K562 (cell line): ENCODE results near the gene PLEKHG1. TPM values are rescaled to one million over a fixed set of nuclear protein-coding genes. Genes with fewer than 3 reads are reported as not detected.
A peak's percentile ranks its signal among the peaks of the same experiment; 100 is the strongest.

ENCODE experiments used
- ATAC-seq: fragments of 200-7000 bp; cut with Tn5 transposase; 3 replicates; pipeline ENCODE4 v1.9.1; 2020; ENCODE audit warnings: moderate library complexity
- BruUV-seq: library from RNA; stranded (reverse); fragments of 400-500 nt; replicated peaks from 2 replicates; lab custom pipeline; 2021; lab: Mats Ljungman, UMichigan
- CTCF ChIA-PET: fragments of 300-600 bp; formaldehyde crosslinking; extraction: SDS; loops from one replicate; lab custom pipeline; 2021; ENCODE audit warnings: low intra/inter-chr PET ratio; lab: Yijun Ruan, JAX
- POLR2A ChIA-PET: fragments of 300-600, 350-650 bp; sonication (Branson Sonifier 250); formaldehyde crosslinking; extraction: SDS; loops from one replicate; lab custom pipeline; 2021; ENCODE audit warnings: antibody characterized with exemption, inconsistent platforms; lab: Yijun Ruan, JAX
- DNase-seq, 4 experiments: peaks; one replicate each; pipeline versions ENCODE4 v3.0.0 to v3.0.0-alpha.2; 2011 to 2018; ENCODE audit warnings: low spot score in 3 of 4, mixed read lengths in 3 of 4; ENCODE audit errors: extremely low read depth in 1 of 4
- FAIRE-seq: peaks from 2 replicates; lab custom pipeline; 2011; peaks lifted over from hg19 to GRCh38; lab: Jason Lieb, UNC
- H2AFZ ChIP-seq: 2 replicates; pipeline ENCODE4 v1.6.0; 2011; ENCODE audit warnings: low read depth, low read length, control low read depth, inconsistent platforms
- H3K27ac ChIP-seq: fragments of 200-600 bp; 3 replicates; pipeline ENCODE4 v1.8.0; 2011; ENCODE audit warnings: low read depth, mild to moderate bottlenecking, control low read depth, inconsistent platforms, low read length, moderate library complexity, mixed read lengths; ENCODE audit errors: extremely low read depth
- H3K27me3 ChIP-seq, 2 experiments: fragments of 300-600 bp in 1 of 2; 2 replicates in 1 of 2; 3 replicates in 1 of 2; pipeline versions ENCODE4 v1.6.0 to v1.8.0; 2011; ENCODE audit warnings: inconsistent platforms in 2 of 2, low read length in 2 of 2, mild to moderate bottlenecking in 1 of 2, mixed read lengths in 1 of 2, moderate library complexity in 1 of 2; ENCODE audit not compliant: control insufficient read depth in 2 of 2, insufficient read depth in 2 of 2
- H3K36me3 ChIP-seq: fragments of 300-600 bp; 3 replicates; pipeline ENCODE4 v1.8.0; 2011; ENCODE audit warnings: mild to moderate bottlenecking, low read length, inconsistent platforms; ENCODE audit not compliant: control insufficient read depth, insufficient read depth
- H3K4me1 ChIP-seq, 2 experiments: fragments of 200-600 bp in 1 of 2; replicated peaks in 1 of 2; 2 replicates in 1 of 2; 3 replicates in 1 of 2; pipeline versions ENCODE4 v1.5.1 to v1.8.0; 2011; ENCODE audit warnings: inconsistent platforms in 2 of 2, low read length in 2 of 2, mild to moderate bottlenecking in 1 of 2, mixed read lengths in 1 of 2, moderate library complexity in 1 of 2; ENCODE audit not compliant: control insufficient read depth in 2 of 2, insufficient read depth in 2 of 2
- H3K4me2 ChIP-seq: 2 replicates; pipeline ENCODE4 v1.6.1; 2011; ENCODE audit warnings: low read length, control low read depth, inconsistent platforms, mixed read lengths; ENCODE audit not compliant: insufficient read depth
- H3K4me3 ChIP-seq: fragments of 200-600 bp; sonication (generic), shearing (Covaris generic); 2 replicates; pipeline ENCODE4 v1.5.1; 2016; ENCODE audit warnings: control low read depth, inconsistent platforms
- H3K79me2 ChIP-seq: fragments of 200-600 bp; 3 replicates; pipeline ENCODE4 v1.8.0; 2011; ENCODE audit warnings: low read length, inconsistent platforms; ENCODE audit not compliant: control insufficient read depth, insufficient read depth
- H3K9ac ChIP-seq, 2 experiments: 2 replicates each; pipeline versions ENCODE4 v1.6.0 to v1.6.1; 2011; ENCODE audit warnings: low read depth in 2 of 2, low read length in 2 of 2, control low read depth in 1 of 2, inconsistent platforms in 1 of 2, mild to moderate bottlenecking in 1 of 2, mixed read lengths in 1 of 2; ENCODE audit not compliant: insufficient read depth in 1 of 2
- H3K9me1 ChIP-seq: one replicate; pipeline ENCODE4 v1.6.0; 2011; ENCODE audit warnings: inconsistent platforms, mild to moderate bottlenecking, low read length, moderate library complexity; ENCODE audit not compliant: control insufficient read depth, insufficient read depth
- H3K9me3 ChIP-seq: replicated peaks from 2 replicates; pipeline ENCODE4 v1.5.1; 2011; ENCODE audit warnings: low read depth, low read length, inconsistent platforms; ENCODE audit not compliant: control insufficient read depth, insufficient read depth
- H4K20me1 ChIP-seq: replicated peaks from 2 replicates; pipeline ENCODE4 v1.6.1; 2011; ENCODE audit warnings: low read length, inconsistent platforms, mixed read lengths; ENCODE audit not compliant: control insufficient read depth, insufficient read depth
- ATF1 ChIP-seq, 2 experiments: fragments of 450-650 bp in 1 of 2; IDR thresholded peaks; 2 replicates each; pipeline ENCODE4 v1.6.1; 2016; ENCODE audit warnings: missing compliant biosample characterization in 1 of 2, missing genetic modification characterization in 1 of 2
- CAMTA2 ChIP-seq: fragments of 250-450 bp; sonication (Bioruptor Pico); conservative IDR thresholded peaks from 2 replicates; pipeline ENCODE4 v1.5.1; 2022
- MCM2 ChIP-seq: fragments of 450-650 bp; IDR thresholded peaks from 2 replicates; pipeline ENCODE4 v1.6.1; 2017; ENCODE audit warnings: low read depth, mild to moderate bottlenecking
- SPI1 ChIP-seq: IDR thresholded peaks from 2 replicates; pipeline ENCODE4 v1.6.1; 2011; ENCODE audit warnings: low read depth, low read length, control low read depth, borderline replicate concordance
- SUPT5H ChIP-seq: fragments of 450-650 bp; IDR thresholded peaks from 2 replicates; pipeline ENCODE4 v1.6.1; 2016
- TEAD1 ChIP-seq, 2 experiments: fragments of 450-650 bp in 1 of 2; sonication (generic) in 1 of 2; formaldehyde crosslinking; IDR thresholded peaks; 2 replicates each; pipeline versions ENCODE4 v1.4.0 to v1.8.0; 2020 to 2022; ENCODE audit warnings: mild to moderate bottlenecking in 2 of 2, missing genetic modification reagents in 1 of 2
- TFAP4 ChIP-seq: sonication (generic); formaldehyde crosslinking; IDR thresholded peaks from 2 replicates; pipeline ENCODE4 v1.8.0; 2022; ENCODE audit warnings: missing genetic modification reagents, mild to moderate bottlenecking, moderate library complexity, borderline replicate concordance
- ZBTB33 ChIP-seq: sonication (generic); formaldehyde crosslinking; IDR thresholded peaks from 2 replicates; pipeline ENCODE4 v1.8.1; 2023; ENCODE audit warnings: mild to moderate bottlenecking, missing genetic modification reagents
- ZNF24 ChIP-seq: fragments of 450-650 bp; IDR thresholded peaks from 2 replicates; pipeline ENCODE4 v1.6.1; 2016
- ZNF717 ChIP-seq: fragments of 250-450 bp; sonication (Bioruptor Pico); IDR thresholded peaks from 2 replicates; pipeline ENCODE4 v1.5.0; 2021
- WGBS: fragments of 100-300 bp; shearing (Covaris generic); methylation state at CpG from one replicate; pipeline ENCODE4 v1.1.6; 2016; ENCODE audit warnings: low coverage, mixed read lengths; ENCODE audit not compliant: insufficient coverage; ENCODE audit errors: missing lambda C conversion rate; 5-methylcytosine and 5-hydroxymethylcytosine counted together
- in situ Hi-C: fragments of 300-500 bp; cut with MboI; formaldehyde crosslinking; loops from 4 replicates; pipeline ENCODE4 v1.15.0; 2018; ENCODE audit warnings: inconsistent platforms, mixed read lengths
- intact Hi-C: fragments of 100-400 bp; cut with micrococcal nuclease; formaldehyde crosslinking; loops from 2 replicates; pipeline ENCODE4 v1.14.2; 2022
- polyA plus RNA-seq, 8 experiments: library from polyadenylated mRNA; depleted of rRNA in 4 of 8; stranded (reverse) in 5 of 8; unstranded in 3 of 8; fragments of >200 nt; fragmentation: Nextera tagmentation in 2 of 8; fragmentation: Illumina TruSeq in 1 of 8; extraction: Ambion mirVana in 2 of 8; extraction: Trizol in 1 of 8; gene quantifications; 2 replicates each; pipeline versions ENCODE4 v1.2.1 to v1.2.3, GENCODE V29; 2011 to 2014; ENCODE audit warnings: inconsistent platforms in 1 of 8, missing spikeins in 1 of 8
- total RNA-seq, 7 experiments: library from RNA; depleted of rRNA in 6 of 7; stranded (reverse); fragments of >200 nt in 6 of 7; fragmentation: Illumina TruSeq in 2 of 7; extraction: Trizol in 2 of 7; gene quantifications; 2 replicates each; pipeline versions ENCODE4 v1.2.1 to v1.2.3, GENCODE V29; 2011 to 2021; ENCODE audit warnings: low replicate concordance in 1 of 7
- TF ChIP-seq, protein P1 (sequence below): fragments of 250-450 bp; sonication (Bioruptor Pico); IDR thresholded peaks from 2 replicates; pipeline ENCODE4 v1.5.0; 2021

PLEKHG1 gene
- total and polyA plus RNA-seq, 9 of the 15 experiments (the other 6 are each of a cell fraction or from before 2014, with no cell fraction given): 0.03 to 0.16 (median 0.03) TPM; not detected in 6

GRCh38 chr6:150641398-150642139, 41.9 kb downstream of the PLEKHG1 start:
- under 1% methylated on average over 6 of the region's 6 CpGs for WGBS

GRCh38 chr6:150646228-150646627, 46.5 kb downstream of the PLEKHG1 start:
- no peak for DNase-seq
- H3K9me1 ChIP-seq: no peaks in the 10 kb centered on the region
- H2AFZ ChIP-seq: no peak overlapping the region
- H4K20me1 ChIP-seq: no peaks in the 10 kb centered on the region
- no TSS peak for BruUV-seq
- FAIRE-seq: no peak
- H3K4me1 ChIP-seq: no peaks in the 10 kb centered on the region
- 0% methylated on average over 2 of the region's 2 CpGs for WGBS
- no peaks in the 10 kb centered on the region for H3K9me3 ChIP-seq
- intact Hi-C loops (no loop called here), in situ Hi-C loops (no loop called here)
- no peak overlapping the region for H3K4me2 ChIP-seq
- ChIA-PET CTCF (no interaction called here), POLR2A (no interaction called here)
- H3K27ac ChIP-seq: no peak overlapping the region
- ATAC-seq: no peak
- H3K79me2 ChIP-seq: no peaks in the 10 kb centered on the region
- peaks cover 0 to 3% of the 10 kb centered on the region in 2 experiments; a peak in 3 of 5 replicates for H3K27me3 ChIP-seq
- no peak overlapping the region for H3K9ac ChIP-seq
- H3K36me3 ChIP-seq: no peaks in the 10 kb centered on the region
- H3K4me3 ChIP-seq: no peak overlapping the region
- TF ChIP-seq TFAP4 (CRISPR knock-in tag) (no peak), MCM2 (no peak), ATF1 (CRISPR knock-in tag; IDR thresholded peaks at IDR 0.05) (no peak), ATF1 (tag; IDR thresholded peaks at IDR 0.05) (no peak), SUPT5H (no peak), ZBTB33 (no peak), TEAD1 (CRISPR knock-in tag; IDR thresholded peaks at IDR 0.05) (no peak), CAMTA2 (CRISPR knock-in tag) (no peak), ZNF717 (CRISPR knock-in tag) (no peak)
- TF ChIP-seq, protein P1, sequence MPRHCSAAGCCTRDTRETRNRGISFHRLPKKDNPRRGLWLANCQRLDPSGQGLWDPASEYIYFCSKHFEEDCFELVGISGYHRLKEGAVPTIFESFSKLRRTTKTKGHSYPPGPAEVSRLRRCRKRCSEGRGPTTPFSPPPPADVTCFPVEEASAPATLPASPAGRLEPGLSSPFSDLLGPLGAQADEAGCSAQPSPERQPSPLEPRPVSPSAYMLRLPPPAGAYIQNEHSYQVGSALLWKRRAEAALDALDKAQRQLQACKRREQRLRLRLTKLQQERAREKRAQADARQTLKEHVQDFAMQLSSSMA (CRISPR knock-in tag): no peak

More at GRCh38 chr6:150641398-150642139, 41.9 kb downstream of the PLEKHG1 start:
- H3K4me1 ChIP-seq: no peaks in the 10 kb centered on the region
- in situ Hi-C loops (no loop called here), intact Hi-C loops (no loop called here)
- FAIRE-seq: no peak
- no peak for TF ChIP-seq ZNF24
- peak; percentile 50; the same call in 1 of the 2 replicates for TF ChIP-seq SPI1
- H3K4me2 ChIP-seq: no peak overlapping the region
- peaks cover 0 to 13% of the 10 kb centered on the region in 2 experiments; a peak in 3 of 5 replicates for H3K27me3 ChIP-seq
- no peak overlapping the region for H3K9ac ChIP-seq
- ChIA-PET POLR2A (no interaction called here), CTCF (no interaction called here)
- no peak for ATAC-seq
- no peak overlapping the region for H2AFZ ChIP-seq
- no peak overlapping the region for H3K4me3 ChIP-seq
- no peak overlapping the region for H3K27ac ChIP-seq
- H4K20me1 ChIP-seq: no peaks in the 10 kb centered on the region
- no TSS peak for BruUV-seq
- no peaks in the 10 kb centered on the region for H3K36me3 ChIP-seq
- no peaks in the 10 kb centered on the region for H3K9me1 ChIP-seq
- H3K79me2 ChIP-seq: no peaks in the 10 kb centered on the region
- no peaks in the 10 kb centered on the region for H3K9me3 ChIP-seq
- DNase-seq: no peak
